HG03060 (cell line): ENCODE results near the gene RIT2.

ENCODE experiments used
- ATAC-seq: cut with Tn5 transposase; IDR thresholded peaks from one replicate; pipeline ENCODE4 v1.9.1; 2021; ENCODE audit warnings: low read depth, moderate number of reproducible peaks; ENCODE audit not compliant: unreplicated experiment

Gene RIT2

GRCh38 chr18:43017622-43018021 lies 97.9 kb downstream of the RIT2 start:
- no peak for ATAC-seq

GRCh38 chr18:43013486-43013885 lies 102.0 kb downstream of the RIT2 start:
- no peak for ATAC-seq

GRCh38 chr18:43012951-43013350 lies 102.5 kb downstream of the RIT2 start:
- no peak for ATAC-seq

GRCh38 chr18:43010611-43011010 lies 104.9 kb downstream of the RIT2 start:
- no peak for ATAC-seq

GRCh38 chr18:43009674-43010073 lies 105.8 kb downstream of the RIT2 start:
- ATAC-seq: no peak

- ATAC-seq: no peak
Measured at GRCh38 chr18:43007365-43007764, 108.1 kb downstream of the RIT2 start.

GRCh38 chr18:43004421-43004820 lies 111.1 kb downstream of the RIT2 start:
- ATAC-seq: no peak

GRCh38 chr18:43001821-43002220 lies 113.7 kb downstream of the RIT2 start:
- ATAC-seq: no peak

GRCh38 chr18:42996824-42997223 lies 118.7 kb downstream of the RIT2 start:
- ATAC-seq: no peak

GRCh38 chr18:42980426-42980825 lies 135.1 kb downstream of the RIT2 start:
- no peak for ATAC-seq

GRCh38 chr18:42977982-42978637 lies 137.4 kb downstream of the RIT2 start:
- ATAC-seq: no peak

- no peak for ATAC-seq
Measured at GRCh38 chr18:42976869-42977590, 138.5 kb downstream of the RIT2 start.

- ATAC-seq: no peak
Measured at GRCh38 chr18:42969366-42969765, 146.1 kb downstream of the RIT2 start.

- no peak for ATAC-seq
Measured at GRCh38 chr18:42961298-42961697, 154.2 kb downstream of the RIT2 start.

- ATAC-seq: no peak
Measured at GRCh38 chr18:42959528-42959927, 156.0 kb downstream of the RIT2 start.

GRCh38 chr18:42958353-42958752 lies 157.1 kb downstream of the RIT2 start:
- ATAC-seq: no peak

- no peak for ATAC-seq
Measured at GRCh38 chr18:42956287-42956686, 159.2 kb downstream of the RIT2 start.

GRCh38 chr18:42954887-42955286 lies 160.6 kb downstream of the RIT2 start:
- no peak for ATAC-seq

GRCh38 chr18:42953306-42953705 lies 162.2 kb downstream of the RIT2 start:
- no peak for ATAC-seq

- ATAC-seq: no peak
Measured at GRCh38 chr18:42950732-42951131, 164.8 kb downstream of the RIT2 start.

GRCh38 chr18:42948831-42949230 lies 166.7 kb downstream of the RIT2 start:
- ATAC-seq: no peak

GRCh38 chr18:42941860-42942259 lies 173.6 kb downstream of the RIT2 start:
- no peak for ATAC-seq
